Measurements from ENCODE around the gene RHEX.

RHEX gene

DNA sequence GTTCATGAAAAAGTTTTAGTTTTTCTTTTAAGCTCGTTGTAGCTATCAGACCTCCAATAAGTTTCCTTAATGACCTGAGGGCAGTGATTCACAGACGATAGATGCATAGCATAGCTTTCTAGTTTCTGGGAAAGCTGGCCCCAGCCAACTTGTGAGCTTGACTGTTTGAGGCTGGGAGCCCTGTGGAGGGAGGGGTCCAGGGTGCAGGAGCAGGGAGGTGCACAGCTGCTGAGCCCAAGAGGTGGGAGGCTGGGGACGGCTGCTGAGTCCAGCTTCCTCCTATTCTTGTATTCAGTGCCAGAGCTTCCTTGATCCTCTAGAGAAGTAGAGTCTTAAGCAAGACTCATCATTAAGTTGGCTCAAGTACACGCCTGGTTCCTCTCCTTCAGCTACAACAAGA lies 75.2 kb downstream of the RHEX start:
- no peak for TF ChIP-seq CTCF (IDR thresholded peaks at IDR 0.05; ENCODE audit: control insufficient read depth, extremely low read depth, insufficient read depth)
- no peak overlapping the region for H3K4me3 ChIP-seq (ENCODE audit: low read depth, low read length)
- DNase-seq (ENCODE audit: low read depth) = no peak

DNA sequence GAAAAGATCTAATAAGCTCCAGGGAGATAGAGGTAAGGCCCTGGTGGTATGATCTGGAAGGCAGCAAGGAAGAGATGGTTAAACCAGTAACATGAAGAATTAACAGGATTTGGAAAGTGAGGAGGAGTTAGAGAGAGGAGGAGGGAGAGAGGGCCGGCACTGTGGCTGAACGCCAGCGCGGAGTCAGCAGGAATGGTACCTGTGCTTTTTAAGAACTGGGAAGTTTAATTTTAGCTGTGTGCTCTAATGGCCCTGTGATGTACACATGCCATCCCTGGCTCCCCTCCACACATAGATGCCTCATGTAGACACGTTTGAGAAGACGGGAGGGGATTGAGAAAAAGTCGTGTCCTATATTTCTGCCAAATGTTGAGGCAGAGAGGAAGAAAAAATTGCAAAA lies 78.1 kb downstream of the RHEX start:
- TF ChIP-seq CTCF (IDR thresholded peaks at IDR 0.05; ENCODE audit: control insufficient read depth, extremely low read depth, insufficient read depth) = no peak
- H3K4me3 ChIP-seq (ENCODE audit: low read depth, low read length) = no peak overlapping the region
- no peak for DNase-seq (ENCODE audit: low read depth)

DNA sequence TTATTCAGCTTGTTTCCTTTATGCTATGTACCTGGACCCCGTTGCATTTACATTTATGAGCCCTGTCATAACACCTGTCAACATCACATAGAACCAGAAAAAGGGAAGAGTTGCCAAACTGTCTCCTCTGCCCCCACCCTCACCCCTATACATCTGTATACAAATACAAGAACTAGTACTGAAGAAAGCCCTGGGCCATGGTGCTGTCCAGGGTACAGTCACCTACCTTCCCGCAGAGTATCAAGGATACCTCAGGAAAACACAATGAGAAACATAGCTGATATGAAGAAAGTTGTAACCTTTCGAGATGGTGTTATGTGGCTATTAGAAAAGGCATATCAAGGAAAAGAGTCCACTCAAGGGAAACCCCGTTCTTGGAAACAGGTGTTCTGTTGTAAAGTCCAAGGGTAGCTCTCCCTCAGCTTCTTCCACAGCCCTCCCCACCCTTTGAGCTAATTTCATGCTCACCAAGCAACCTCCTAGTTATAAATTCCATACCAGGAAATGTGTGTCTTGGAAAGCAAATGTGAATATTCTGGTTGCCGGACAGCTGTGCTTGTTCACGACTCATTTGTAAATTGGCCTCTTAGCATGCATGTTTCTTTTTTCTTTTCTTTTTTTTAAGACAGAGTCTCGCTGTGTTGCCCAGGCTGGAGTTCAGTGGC lies 80.9 kb downstream of the RHEX start:
- DNase-seq (ENCODE audit: low read depth) = no peak
- H3K4me3 ChIP-seq (ENCODE audit: low read depth, low read length) = no peak overlapping the region
- no peak for TF ChIP-seq CTCF (IDR thresholded peaks at IDR 0.05; ENCODE audit: control insufficient read depth, extremely low read depth, insufficient read depth)

DNA sequence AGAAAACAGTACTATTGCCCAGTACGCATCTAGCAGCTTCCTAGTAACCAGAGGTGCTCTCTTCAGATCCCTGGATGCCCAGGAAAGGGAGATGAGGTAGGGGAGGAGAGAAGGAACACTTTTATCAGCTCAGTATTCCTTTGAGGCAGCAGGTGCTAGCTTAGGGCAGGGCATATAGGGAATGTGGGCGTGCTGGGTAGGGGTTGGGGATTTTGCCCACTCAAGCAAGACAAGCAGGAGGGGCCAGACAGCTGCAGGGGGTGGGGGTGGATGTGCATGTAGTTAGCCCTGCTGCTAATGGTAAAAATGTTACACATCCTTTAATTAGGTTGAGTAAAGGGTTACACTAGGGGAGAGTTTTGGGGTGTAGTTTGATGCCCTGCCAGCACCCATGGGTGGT lies 82.3 kb downstream of the RHEX start:
- TF ChIP-seq CTCF (IDR thresholded peaks at IDR 0.05; ENCODE audit: control insufficient read depth, extremely low read depth, insufficient read depth) = no peak
- H3K4me3 ChIP-seq (ENCODE audit: low read depth, low read length) = no peak overlapping the region

DNA sequence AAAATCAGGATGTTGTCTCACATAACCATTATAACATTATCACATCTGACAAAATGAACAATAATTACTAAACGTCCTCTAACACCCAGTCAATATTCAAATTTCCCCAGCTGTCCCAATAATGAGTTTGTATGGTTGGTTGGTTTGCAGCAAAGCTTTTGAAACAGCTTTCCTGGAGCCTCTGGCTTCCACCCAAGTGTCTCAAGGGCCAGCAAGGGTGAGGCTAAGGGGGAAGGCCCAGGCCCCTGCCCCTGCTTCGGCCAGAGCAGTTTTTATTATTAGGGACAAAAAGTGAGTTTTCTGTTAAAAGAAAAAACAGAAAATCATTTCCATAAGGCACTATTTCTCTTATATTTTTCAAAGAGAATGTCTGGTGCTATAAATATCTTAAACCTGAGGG lies 83.3 kb downstream of the RHEX start:
- DNase-seq (ENCODE audit: low read depth) = no peak
- no peak for TF ChIP-seq CTCF (IDR thresholded peaks at IDR 0.05; ENCODE audit: control insufficient read depth, extremely low read depth, insufficient read depth)
- no peak overlapping the region for H3K4me3 ChIP-seq (ENCODE audit: low read depth, low read length)

More for the DNA sequence above, 82.3 kb downstream of the RHEX start:
- no peak for DNase-seq (ENCODE audit: low read depth)

DNA sequence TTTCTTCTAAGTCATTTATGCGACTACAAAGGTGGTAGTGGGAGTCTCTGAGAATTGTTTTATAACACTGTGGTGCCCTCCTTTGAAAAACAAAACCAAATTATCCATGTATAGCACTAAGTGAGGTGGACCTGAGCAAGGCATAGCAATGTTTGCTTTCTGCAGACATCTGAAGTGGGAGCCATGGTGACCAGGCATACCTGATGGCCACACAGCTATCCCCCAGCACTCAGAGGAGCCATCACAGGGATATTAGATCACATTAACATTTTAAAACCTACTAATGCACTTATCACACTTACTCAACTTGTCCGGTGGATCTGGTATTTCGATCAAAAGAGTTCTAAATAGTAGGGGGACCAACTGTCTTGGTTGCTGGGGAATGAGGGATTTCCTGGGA lies 89.0 kb downstream of the RHEX start:
- no peak for DNase-seq (ENCODE audit: low read depth)
- TF ChIP-seq CTCF (IDR thresholded peaks at IDR 0.05; ENCODE audit: control insufficient read depth, extremely low read depth, insufficient read depth) = no peak
- no peak overlapping the region for H3K4me3 ChIP-seq (ENCODE audit: low read depth, low read length)

- no peak overlapping the region for H3K4me3 ChIP-seq (ENCODE audit: low read depth, low read length)
- TF ChIP-seq CTCF (IDR thresholded peaks at IDR 0.05; ENCODE audit: control insufficient read depth, extremely low read depth, insufficient read depth) = no peak
- no peak for DNase-seq (ENCODE audit: low read depth)
Observed at GRCh38 chr1:206142770-206143169, 89.8 kb downstream of the RHEX start.
